GM12892 (cell line): ENCODE measurements around the gene DNAJC21.
A peak's percentile ranks its signal among the peaks of the same experiment; 100 is the strongest.

Source experiments
- DNase-seq: peaks from one replicate; pipeline ENCODE4 v3.0.0; 2011; ENCODE audit not compliant: insufficient read length
- FAIRE-seq: peaks from 2 replicates; lab custom pipeline; 2011; peaks lifted over from hg19 to GRCh38; lab: Jason Lieb, UNC
- POLR2A ChIP-seq: IDR thresholded peaks from 2 replicates; pipeline ENCODE4 v1.6.1; 2011; ENCODE audit warnings: low read depth, low read length, control low read depth
- POLR2AphosphoS5 ChIP-seq: IDR thresholded peaks from 2 replicates; pipeline ENCODE4 v1.6.1; 2011; ENCODE audit warnings: low read depth, low read length, control low read depth
- TAF1 ChIP-seq: IDR thresholded peaks from 2 replicates; pipeline ENCODE4 v1.6.1; 2011; ENCODE audit warnings: low read depth, mild to moderate bottlenecking, control low read depth, low read length, borderline replicate concordance

DNAJC21 gene

DNA sequence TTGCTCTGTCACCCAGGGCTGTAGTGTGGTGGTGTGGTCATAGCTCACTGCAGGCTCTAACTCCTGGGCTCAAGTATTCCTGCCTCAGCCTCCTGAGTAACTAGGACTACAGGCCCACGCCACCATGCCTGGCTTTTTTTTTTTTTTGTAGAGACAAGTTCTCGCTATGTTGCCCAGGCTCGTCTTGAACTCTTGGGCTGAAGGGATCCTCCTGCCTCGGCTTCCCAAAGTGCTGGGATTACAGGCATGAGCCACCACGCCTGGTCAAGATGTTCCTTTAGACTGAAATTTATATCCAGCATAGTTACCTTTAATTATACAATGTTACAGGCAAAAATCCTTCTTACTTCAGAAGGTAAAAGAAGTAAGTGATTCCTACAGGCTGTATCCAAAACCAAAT is 1.6 kb upstream of the DNAJC21 start:
- TF ChIP-seq POLR2A (no peak; the same call in 1 of the 2 replicates), POLR2AphosphoS5 (no peak), TAF1 (no peak)
- no peak for FAIRE-seq
- DNase-seq: no peak

DNA sequence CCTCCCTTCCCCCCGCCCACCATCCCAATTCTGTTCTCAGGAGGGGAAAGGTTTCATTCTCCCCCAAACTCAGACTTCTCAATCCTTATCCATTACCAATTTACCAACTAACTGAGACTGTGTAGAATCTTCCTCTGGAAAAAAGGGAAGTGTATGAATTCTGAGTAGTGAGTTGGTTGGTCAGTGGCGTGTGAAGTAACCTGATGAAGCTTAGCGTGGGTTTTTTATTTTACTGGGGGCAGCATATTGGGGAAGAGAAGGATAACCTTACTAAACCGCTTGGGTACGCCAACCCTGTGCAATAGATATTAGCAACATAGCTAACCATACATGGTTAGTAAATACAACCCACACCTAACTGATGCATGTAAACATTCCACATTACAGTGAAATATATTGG is 1.1 kb upstream of the DNAJC21 start:
- DNase-seq (no peak), FAIRE-seq (no peak)
- TF ChIP-seq POLR2AphosphoS5 (no peak), POLR2A (no peak), TAF1 (no peak)

DNA sequence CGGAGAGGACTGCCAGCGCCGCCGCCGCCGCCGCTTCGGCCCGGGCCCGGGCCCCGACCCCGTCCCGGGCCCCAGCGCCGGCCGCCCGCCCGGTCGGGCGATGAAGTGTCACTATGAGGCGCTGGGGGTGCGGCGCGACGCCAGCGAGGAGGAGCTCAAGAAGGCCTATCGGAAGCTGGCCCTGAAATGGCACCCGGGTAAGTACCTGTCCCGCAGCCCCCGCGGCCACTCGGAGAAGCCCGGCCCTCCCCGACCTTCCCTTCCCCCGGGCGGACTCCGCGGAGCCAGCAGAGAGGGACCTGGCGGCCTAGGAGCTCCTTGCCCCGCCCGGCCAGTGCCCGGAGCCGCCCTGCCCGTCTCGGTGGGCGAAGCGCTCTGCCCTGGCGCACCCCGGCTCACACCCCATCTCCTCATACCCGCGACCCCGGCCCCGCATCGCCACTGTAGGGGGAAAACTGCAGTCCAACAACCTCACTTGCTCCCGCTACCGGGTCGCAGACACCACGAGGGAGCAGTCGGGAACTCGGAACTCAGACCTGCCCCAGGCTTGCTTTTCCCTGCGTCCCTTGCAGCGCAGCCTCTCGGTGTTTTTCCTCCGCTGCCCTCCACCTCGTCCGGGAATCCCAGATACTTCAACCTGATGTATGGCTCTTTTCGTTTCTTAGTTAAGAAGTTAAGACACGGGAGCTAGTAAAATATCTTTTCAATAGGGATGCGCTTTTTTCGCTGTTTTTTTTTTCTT is 532 bp downstream of the DNAJC21 start:
- TF ChIP-seq TAF1: peak; percentile 44; the same call in 1 of the 2 replicates
- TF ChIP-seq POLR2AphosphoS5: 0 out of 2 replicates have a peak, but pooled peaks have one; percentile 27
- peak; percentile 71; the same call in 1 of the 2 replicates for TF ChIP-seq POLR2A
- DNase-seq (peak; percentile 75), FAIRE-seq (peak; percentile 57)

DNA sequence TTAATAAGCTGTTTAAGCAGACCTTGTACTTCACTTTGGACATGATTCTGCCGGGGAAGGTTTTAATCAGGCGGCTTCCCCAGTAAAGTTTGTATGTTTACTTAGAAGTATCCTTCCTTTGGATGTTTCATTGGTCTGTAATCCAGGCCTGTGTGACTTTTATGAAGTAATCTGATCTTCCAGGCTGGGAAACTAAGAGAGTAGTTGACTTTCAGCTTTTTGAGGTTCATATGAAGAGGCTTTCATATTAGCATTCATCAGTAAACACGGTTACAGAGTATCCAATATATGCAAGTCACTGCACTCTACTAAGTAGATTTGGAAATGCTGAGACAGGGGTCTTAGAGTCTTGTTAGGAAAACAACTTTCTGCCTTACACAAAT is 1.1 kb downstream of the DNAJC21 start:
- TF ChIP-seq POLR2AphosphoS5: no peak
- no peak for TF ChIP-seq TAF1
- TF ChIP-seq POLR2A: no peak
- DNase-seq: no peak

DNA sequence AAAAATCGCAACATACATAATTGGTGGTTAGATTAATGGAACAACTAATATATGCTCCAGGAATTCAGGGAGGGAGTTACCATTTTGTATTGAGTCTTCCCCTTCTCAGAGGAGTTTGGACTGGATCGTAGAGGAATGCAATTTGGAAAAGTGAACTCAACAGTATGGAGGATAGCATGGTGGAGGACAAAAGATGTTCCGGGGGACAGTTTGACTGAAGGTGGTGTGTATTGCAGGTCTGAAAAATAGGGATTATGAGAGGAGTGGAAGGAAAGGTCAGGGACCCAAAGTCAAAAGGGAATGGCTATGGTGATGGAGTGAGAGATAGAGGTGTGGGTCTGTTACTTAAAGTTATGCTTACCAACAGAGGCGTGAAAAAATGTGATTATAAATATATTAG is 1.5 kb downstream of the DNAJC21 start:
- no peak for TF ChIP-seq POLR2A
- no peak for TF ChIP-seq TAF1
- no peak for TF ChIP-seq POLR2AphosphoS5
- FAIRE-seq (no peak), DNase-seq (no peak)

More for the DNA sequence above, 1.1 kb downstream of the DNAJC21 start:
- no peak for FAIRE-seq

DNA sequence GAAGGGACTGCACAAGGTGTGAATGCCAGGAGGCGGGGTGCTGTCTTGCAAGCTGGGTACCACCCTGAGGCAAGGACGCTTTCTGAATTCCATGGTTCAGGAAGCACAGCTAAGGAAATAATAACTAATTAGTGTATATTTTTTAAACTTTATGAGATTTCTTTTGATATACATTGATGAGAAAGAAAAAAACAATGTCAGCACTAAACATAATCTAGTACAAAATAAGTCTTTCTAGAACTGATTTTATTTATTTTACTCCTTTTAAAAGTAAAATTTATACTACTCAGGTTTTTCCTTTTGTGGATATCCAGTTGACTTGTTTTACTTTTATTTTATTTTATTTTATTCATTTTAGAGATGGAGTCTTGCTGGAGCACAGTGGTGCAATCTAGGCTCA is 3.6 kb downstream of the DNAJC21 start:
- DNase-seq: no peak
- FAIRE-seq: no peak
- no peak for TF ChIP-seq POLR2A
- TF ChIP-seq POLR2AphosphoS5: no peak

DNA sequence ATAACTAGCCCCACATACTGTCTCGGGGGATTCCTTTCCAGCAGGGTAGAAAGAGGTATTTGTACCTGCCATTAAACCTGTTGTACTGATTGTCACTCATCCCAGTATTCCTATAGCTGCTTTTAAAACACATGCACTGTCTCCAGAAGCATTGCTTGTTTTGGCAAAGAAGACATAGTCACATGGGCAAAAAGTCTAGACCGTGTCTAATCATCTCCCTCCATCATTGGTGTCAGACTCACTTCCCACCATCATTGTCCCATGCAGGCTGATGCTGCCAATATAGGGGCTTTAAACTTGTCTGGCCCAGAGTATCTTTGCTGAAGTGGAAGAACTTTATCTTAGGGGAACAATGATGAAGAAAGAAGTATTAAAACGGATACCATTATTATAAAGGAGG is 12.6 kb downstream of the DNAJC21 start:
- DNase-seq: no peak
- FAIRE-seq: no peak
- TF ChIP-seq POLR2AphosphoS5 (no peak), POLR2A (no peak), TAF1 (no peak)

DNA sequence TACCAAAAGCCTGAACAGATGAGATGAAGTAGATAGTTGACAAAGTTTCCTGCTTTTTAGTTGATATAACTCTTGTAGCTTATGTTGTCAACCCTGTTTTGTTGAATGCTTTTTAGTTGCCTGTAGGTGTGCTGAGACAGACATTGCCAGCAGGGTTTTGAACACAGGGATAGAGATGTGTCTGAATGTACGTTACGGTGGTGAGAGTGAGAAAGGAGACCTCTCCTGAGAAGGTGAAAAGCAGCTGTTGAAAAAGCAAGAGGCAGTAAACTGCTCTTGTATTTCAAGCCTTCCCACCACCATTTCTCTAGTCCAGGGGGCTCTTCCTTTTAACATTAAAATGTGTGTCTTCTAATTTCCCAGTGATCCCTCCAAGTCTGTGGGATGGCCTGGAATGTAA is 14.7 kb downstream of the DNAJC21 start:
- TF ChIP-seq POLR2AphosphoS5: no peak
- no peak for TF ChIP-seq TAF1
- FAIRE-seq (no peak), DNase-seq (no peak)

DNA sequence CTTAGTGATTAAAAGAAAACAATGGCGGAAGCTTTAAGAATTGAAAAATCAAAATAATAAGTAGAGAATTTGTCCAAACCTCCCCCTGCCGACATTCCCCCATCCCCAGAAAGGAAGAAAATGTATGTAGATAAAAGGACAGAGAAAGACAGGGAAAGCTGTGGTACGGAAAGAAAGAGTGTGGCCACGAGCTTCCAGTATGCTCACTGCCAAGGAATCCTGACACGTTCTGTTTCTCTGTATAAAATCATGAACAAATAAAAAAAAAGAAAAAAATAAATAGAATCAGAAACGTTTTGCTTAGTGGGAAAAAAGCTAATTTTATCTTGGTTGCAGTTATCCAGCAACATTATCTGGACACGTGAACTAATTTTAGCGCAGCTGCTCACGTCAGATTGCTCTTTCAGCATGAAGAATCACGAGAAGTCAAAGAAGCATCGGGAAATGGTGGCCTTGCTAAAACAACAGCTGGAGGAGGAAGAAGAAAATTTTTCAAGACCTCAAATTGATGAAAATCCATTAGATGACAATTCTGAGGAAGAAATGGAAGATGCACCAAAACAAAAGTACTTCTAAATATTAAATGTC is 15.2 kb downstream of the DNAJC21 start:
- DNase-seq (no peak), FAIRE-seq (no peak)
- TF ChIP-seq POLR2AphosphoS5: no peak
- TF ChIP-seq TAF1: no peak
- TF ChIP-seq POLR2A: no peak

DNA sequence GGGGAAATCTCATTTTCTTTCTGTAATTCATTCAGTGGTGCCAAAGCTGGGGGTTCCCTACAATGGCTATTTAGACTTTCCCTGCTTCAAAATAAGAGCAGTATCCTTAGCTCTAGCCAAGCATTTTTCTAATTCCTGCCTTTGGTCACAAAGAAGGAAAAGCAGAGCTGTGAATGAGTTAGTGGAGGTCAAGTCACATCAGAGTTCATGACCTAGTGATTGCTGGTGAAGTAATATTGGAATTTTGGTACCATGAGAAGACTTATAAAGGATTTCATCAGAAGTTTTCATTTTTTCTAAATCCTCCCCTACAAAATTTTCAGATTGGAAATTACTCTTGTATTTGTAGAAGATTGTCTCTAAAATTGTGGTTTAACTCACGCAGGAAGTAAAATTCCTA is 28.0 kb downstream of the DNAJC21 start:
- DNase-seq: no peak
- TF ChIP-seq POLR2AphosphoS5 (no peak), TAF1 (no peak), POLR2A (no peak)
- no peak for FAIRE-seq

DNA sequence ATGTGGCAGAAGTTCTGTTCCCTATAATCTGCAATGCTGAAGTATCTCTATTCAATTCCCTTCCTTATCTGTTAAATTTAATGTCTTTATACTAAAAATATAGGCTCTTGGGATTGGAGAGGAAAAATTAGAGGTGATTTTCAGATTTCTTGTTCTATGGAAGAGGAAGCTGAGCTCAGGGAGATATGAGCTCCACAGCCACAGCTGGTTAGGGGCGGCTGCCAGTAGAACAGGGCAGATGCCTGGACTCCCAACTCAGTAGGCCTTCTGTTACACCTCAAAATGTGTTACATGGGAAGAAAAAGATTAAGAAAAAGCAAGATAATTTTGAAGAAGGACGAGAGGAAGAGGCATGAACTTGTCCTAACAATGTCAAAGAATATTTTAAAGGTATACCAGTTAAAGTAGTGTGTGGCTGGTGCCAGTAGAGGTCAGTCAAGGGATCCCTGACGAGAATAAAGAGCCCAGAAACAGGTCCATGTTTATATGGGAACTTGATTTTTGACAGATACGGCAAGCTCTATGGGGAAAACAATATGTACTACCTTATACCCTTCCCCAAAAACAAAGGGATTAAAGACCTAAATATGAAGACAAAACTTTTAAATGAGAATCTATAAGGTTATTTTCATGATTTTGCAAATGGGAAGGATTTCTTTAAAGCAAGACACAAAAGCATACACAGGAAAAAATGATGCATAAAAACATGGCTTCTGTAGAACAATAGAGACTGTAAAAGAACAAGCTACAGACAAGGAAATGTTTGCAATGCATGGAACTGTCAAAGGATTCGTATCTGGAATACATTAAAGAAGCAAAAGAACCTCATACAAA is 28.7 kb downstream of the DNAJC21 start:
- DNase-seq: no peak
- TF ChIP-seq POLR2AphosphoS5 (no peak), POLR2A (no peak), TAF1 (no peak)
- peak; percentile 30 for FAIRE-seq

DNA sequence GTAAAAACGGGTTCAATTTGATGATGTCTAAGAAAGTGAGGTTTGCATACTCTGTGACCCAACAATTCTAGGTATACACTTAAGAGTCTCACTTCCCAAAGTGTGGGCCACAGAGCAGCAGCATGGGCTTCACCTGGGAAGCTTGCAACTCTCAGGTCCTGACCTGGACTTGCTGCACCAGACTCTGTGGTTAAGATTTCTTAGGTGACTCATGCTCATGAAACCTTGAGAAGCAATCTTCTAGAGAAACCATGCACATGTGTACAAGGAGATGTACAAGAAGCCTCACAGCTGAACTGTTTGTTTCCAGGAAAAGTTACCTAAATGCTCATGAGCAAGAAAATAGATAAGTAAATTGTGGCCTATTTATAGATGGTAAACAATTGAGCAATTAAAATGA is 30.0 kb downstream of the DNAJC21 start:
- FAIRE-seq (peak; percentile 51), DNase-seq (peak; percentile 18)
- TF ChIP-seq TAF1 (no peak), POLR2AphosphoS5 (no peak), POLR2A (no peak)
